ENCODE results near the gene ZNF678.

DNA sequence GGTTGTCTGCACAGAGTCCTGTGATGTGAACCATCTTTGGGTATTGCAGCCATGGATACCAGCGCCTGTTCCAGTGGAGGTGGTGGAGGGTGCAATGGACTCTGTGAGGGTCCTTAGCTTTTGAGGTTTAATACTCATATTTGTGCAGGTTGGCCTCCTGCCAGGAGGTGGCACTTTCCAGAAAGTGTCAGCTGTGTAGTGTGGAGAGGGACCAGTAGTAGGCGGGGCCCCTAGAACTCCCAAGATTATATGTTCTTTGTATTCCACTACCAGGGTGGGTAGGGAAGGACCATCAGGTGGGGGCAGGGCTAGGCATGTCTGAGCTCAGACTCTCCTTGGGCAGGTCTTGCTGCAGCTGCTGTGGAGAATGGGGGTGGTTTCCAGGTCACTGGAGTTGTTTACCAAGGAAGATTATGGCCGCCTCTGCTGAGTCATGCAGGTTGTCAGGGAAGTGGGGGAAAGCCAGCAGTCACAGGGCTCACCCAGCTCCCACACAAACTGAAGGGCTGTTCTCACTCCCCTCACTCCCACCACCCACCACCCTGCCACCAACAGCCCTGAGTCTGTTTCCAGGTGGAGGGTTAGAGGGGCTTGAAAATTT lies 31.2 kb upstream of the ZNF678 start:
- TF ChIP-seq, protein P1, sequence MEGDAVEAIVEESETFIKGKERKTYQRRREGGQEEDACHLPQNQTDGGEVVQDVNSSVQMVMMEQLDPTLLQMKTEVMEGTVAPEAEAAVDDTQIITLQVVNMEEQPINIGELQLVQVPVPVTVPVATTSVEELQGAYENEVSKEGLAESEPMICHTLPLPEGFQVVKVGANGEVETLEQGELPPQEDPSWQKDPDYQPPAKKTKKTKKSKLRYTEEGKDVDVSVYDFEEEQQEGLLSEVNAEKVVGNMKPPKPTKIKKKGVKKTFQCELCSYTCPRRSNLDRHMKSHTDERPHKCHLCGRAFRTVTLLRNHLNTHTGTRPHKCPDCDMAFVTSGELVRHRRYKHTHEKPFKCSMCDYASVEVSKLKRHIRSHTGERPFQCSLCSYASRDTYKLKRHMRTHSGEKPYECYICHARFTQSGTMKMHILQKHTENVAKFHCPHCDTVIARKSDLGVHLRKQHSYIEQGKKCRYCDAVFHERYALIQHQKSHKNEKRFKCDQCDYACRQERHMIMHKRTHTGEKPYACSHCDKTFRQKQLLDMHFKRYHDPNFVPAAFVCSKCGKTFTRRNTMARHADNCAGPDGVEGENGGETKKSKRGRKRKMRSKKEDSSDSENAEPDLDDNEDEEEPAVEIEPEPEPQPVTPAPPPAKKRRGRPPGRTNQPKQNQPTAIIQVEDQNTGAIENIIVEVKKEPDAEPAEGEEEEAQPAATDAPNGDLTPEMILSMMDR (IDR thresholded peaks at IDR 0.05): no peak
- TF ChIP-seq EP300 (IDR thresholded peaks at IDR 0.05) (no peak), POLR2A (IDR thresholded peaks at IDR 0.05) (no peak)
